A549 (cell line): Measurements from ENCODE around the gene CPXM1. TPM values are rescaled to one million over a fixed set of nuclear protein-coding genes. Genes with fewer than 3 reads are reported as not detected.

Experiments used
- ATAC-seq, 2 experiments: fragments of 200-7000 bp in 1 of 2; fragments of >200 bp in 1 of 2; cut with Nextera tagmentation in 1 of 2; cut with Tn5 transposase in 1 of 2; 3 replicates each; pipeline versions ENCODE4 v1.8.0 to v1.9.1; 2018 to 2020; ENCODE audit warnings: mild to moderate bottlenecking in 1 of 2, moderate library complexity in 1 of 2
- CTCF ChIA-PET: fragments of 300-600 bp; sonication (Branson Sonifier 250); formaldehyde crosslinking; extraction: SDS; loops from one replicate; lab custom pipeline; 2021; ENCODE audit warnings: antibody characterized with exemption, inconsistent platforms; lab: Yijun Ruan, JAX
- POLR2A ChIA-PET: fragments of 350-600 bp; formaldehyde crosslinking; extraction: SDS; loops from one replicate; lab custom pipeline; 2021; ENCODE audit warnings: antibody characterized with exemption, inconsistent platforms; lab: Yijun Ruan, JAX
- DNase-seq, 2 experiments: peaks; one replicate each; pipeline versions ENCODE4 v3.0.0 to v3.0.0-alpha.2; 2011 to 2016; ENCODE audit warnings: low read depth in 1 of 2, low spot score in 1 of 2
- FAIRE-seq: peaks from 2 replicates; lab custom pipeline; 2011; peaks lifted over from hg19 to GRCh38; lab: Jason Lieb, UNC
- H3K27ac ChIP-seq, 2 experiments: fragments of >200 bp; sonication (Bioruptor Twin); formaldehyde crosslinking; 3 replicates each; pipeline ENCODE4 v1.5.1; 2016 to 2017
- H3K4me1 ChIP-seq: fragments of >200 bp; sonication (Bioruptor Twin); formaldehyde crosslinking; 3 replicates; pipeline ENCODE4 v1.6.1; 2016
- H3K4me2 ChIP-seq: fragments of >200 bp; sonication (Bioruptor Twin); formaldehyde crosslinking; 3 replicates; pipeline ENCODE4 v1.6.1; 2016
- H3K4me3 ChIP-seq: fragments of >200 bp; sonication (Bioruptor Twin); formaldehyde crosslinking; 3 replicates; pipeline ENCODE4 v1.5.1; 2016
- H3K9me3 ChIP-seq: fragments of >200 bp; sonication (Bioruptor Twin); formaldehyde crosslinking; 3 replicates; pipeline ENCODE4 v1.6.1; 2016
- BHLHE40 ChIP-seq: IDR thresholded peaks from 2 replicates; pipeline ENCODE4 v1.6.1; 2012; ENCODE audit warnings: low read depth, low read length, inconsistent platforms
- CBX2 ChIP-seq: fragments of 200-600 bp; sonication (generic); IDR thresholded peaks from 2 replicates; pipeline ENCODE4 v1.6.1; 2016; ENCODE audit warnings: low read depth, mild to moderate bottlenecking, borderline replicate concordance
- CEBPB ChIP-seq, 2 experiments: fragments of >200 bp in 1 of 2; sonication (Bioruptor Twin) in 1 of 2; formaldehyde crosslinking in 1 of 2; IDR thresholded peaks; 2 replicates each; pipeline ENCODE4 v1.6.1; 2012 to 2016
- CHD2 ChIP-seq: fragments of 150-350 bp; IDR thresholded peaks from 2 replicates; pipeline ENCODE4 v1.6.1; 2014; ENCODE audit warnings: low read length; ENCODE audit not compliant: partially characterized antibody
- EHF ChIP-seq: fragments of 250-450 bp; sonication (Bioruptor Pico); IDR thresholded peaks from 2 replicates; pipeline ENCODE4 v1.5.0; 2020; ENCODE audit warnings: mild to moderate bottlenecking
- EP300 ChIP-seq, 2 experiments: fragments of >200 bp; sonication (Bioruptor Twin); formaldehyde crosslinking; IDR thresholded peaks; 2 replicates in 1 of 2; 3 replicates in 1 of 2; pipeline ENCODE4 v1.6.1; 2016 to 2017
- FOSB ChIP-seq: fragments of 250-450 bp; sonication (Bioruptor Pico); IDR thresholded peaks from 2 replicates; pipeline ENCODE4 v1.5.0; 2020; ENCODE audit warnings: mild to moderate bottlenecking, moderate library complexity
- FOSL2 ChIP-seq, 2 experiments: fragments of 450-650 bp in 1 of 2; fragments of >200 bp in 1 of 2; sonication (Bioruptor Twin) in 1 of 2; formaldehyde crosslinking; IDR thresholded peaks; 2 replicates each; pipeline versions ENCODE4 v1.5.0 to v1.6.1; 2016 to 2020; ENCODE audit warnings: mild to moderate bottlenecking in 1 of 2, moderate library complexity in 1 of 2
- HEYL ChIP-seq: fragments of 250-450 bp; sonication (Bioruptor Pico); IDR thresholded peaks from 2 replicates; pipeline ENCODE4 v1.8.0; 2021; ENCODE audit warnings: mild to moderate bottlenecking, moderate library complexity
- JUN ChIP-seq, 2 experiments: fragments of >200 bp; sonication (Bioruptor Twin); formaldehyde crosslinking; IDR thresholded peaks; 2 replicates in 1 of 2; 3 replicates in 1 of 2; pipeline ENCODE4 v1.6.1; 2016 to 2017
- KDM5A ChIP-seq: fragments of 200-600 bp; sonication (generic); IDR thresholded peaks from 2 replicates; pipeline ENCODE4 v1.6.1; 2016; ENCODE audit warnings: antibody characterized with exemption, mild to moderate bottlenecking
- MYC ChIP-seq: IDR thresholded peaks from 2 replicates; pipeline ENCODE4 v1.6.1; 2012; ENCODE audit warnings: mild to moderate bottlenecking, inconsistent platforms, low read length, improper control_type of control experiment, borderline replicate concordance
- NFE2L2 ChIP-seq: fragments of 150-350 bp; conservative IDR thresholded peaks from 2 replicates; pipeline ENCODE4 v1.6.1; 2014; ENCODE audit warnings: low read length
- PBX3 ChIP-seq: IDR thresholded peaks from 2 replicates; pipeline ENCODE4 v1.6.1; 2012
- PHF8 ChIP-seq: fragments of 200-600 bp; sonication (generic); IDR thresholded peaks from 2 replicates; pipeline ENCODE4 v1.6.1; 2016; ENCODE audit warnings: low read depth, mild to moderate bottlenecking, antibody characterized with exemption, moderate library complexity, borderline replicate concordance
- POLR2A ChIP-seq: IDR thresholded peaks from 2 replicates; pipeline ENCODE4 v1.6.1; 2012; ENCODE audit warnings: mild to moderate bottlenecking, low read length
- TFCP2L1 ChIP-seq: fragments of 250-450 bp; sonication (Bioruptor Pico); IDR thresholded peaks from 2 replicates; pipeline ENCODE4 v1.5.0; 2021; ENCODE audit warnings: mild to moderate bottlenecking
- TP53 ChIP-seq: fragments of 250-450 bp; sonication (Bioruptor Pico); IDR thresholded peaks from 2 replicates; pipeline ENCODE4 v1.5.0; 2021; ENCODE audit warnings: mild to moderate bottlenecking, moderate library complexity
- ZFP36 ChIP-seq: fragments of 450-650 bp; IDR thresholded peaks from 2 replicates; pipeline ENCODE4 v1.6.1; 2014; ENCODE audit warnings: borderline replicate concordance; ENCODE audit not compliant: partially characterized antibody
- WGBS: methylation state at CpG from one replicate; pipeline ENCODE4 v1.1.6; 2017; ENCODE audit errors: missing lambda C conversion rate; 5-methylcytosine and 5-hydroxymethylcytosine counted together
- polyA plus RNA-seq, 4 experiments: library from polyadenylated mRNA; depleted of rRNA in 3 of 4; stranded (reverse); fragments of >200 nt; fragmentation: RNase III in 1 of 4; extraction: RNeasy Plus Mini Kit Qiagen cat#74134 plus additional on column Dnase treatment in 1 of 4; gene quantifications; 2 replicates in 3 of 4; 3 replicates in 1 of 4; pipeline ENCODE4 v1.2.3, GENCODE V29; 2011 to 2017
- TF ChIP-seq, protein P1 (sequence below): fragments of 150-350 bp; IDR thresholded peaks from 2 replicates; pipeline ENCODE4 v1.6.1; 2014; ENCODE audit warnings: low read depth, mild to moderate bottlenecking, low read length
- TF ChIP-seq, protein P2 (sequence below): IDR thresholded peaks from 2 replicates; pipeline ENCODE4 v1.6.1; 2012

CPXM1 gene
- polyA plus RNA-seq, 2 of the 4 experiments (the other 2 are of a cell fraction), result not detected

- 75% methylated on average over 2 of the region's 2 CpGs for WGBS
- peak; percentile 63 for FAIRE-seq
Observed at GRCh38 chr20:2845607-2846006, 45.2 kb upstream of the CPXM1 start.

GRCh38 chr20:2840967-2841531 lies 40.6 kb upstream of the CPXM1 start:
- no peaks in the 10 kb centered on the region for H3K9me3 ChIP-seq
- WGBS, result 14% methylated on average over 21 of the region's 33 CpGs
- H3K4me3 ChIP-seq, result peak overlapping the region; percentile 92
- ChIA-PET POLR2A (interaction anchor here (0.9 to 1.4 kb wide), 4 partner anchors 10 to 88 kb away, joined by 3 to 4 read pairs (median 3); partner anchors contain the start of gene PTPRA), CTCF (interaction anchor here (1.0 to 4.9 kb wide), 3 partner anchors 10 to 166 kb away, joined by 3 to 33 read pairs (median 5); no protein-coding TSS in a partner anchor)
- peak; percentile 28 for FAIRE-seq
- H3K27ac ChIP-seq, result peak overlapping the region; percentile 84 to 95
- peak overlapping the region; percentile 88 for H3K4me2 ChIP-seq
- TF ChIP-seq POLR2A (peak; percentile 22; the same call in 1 of the 2 replicates), HEYL (CRISPR knock-in tag) (no peak), TP53 (CRISPR knock-in tag) (no peak)
- H3K4me1 ChIP-seq, result peaks cover 17% of the 10 kb centered on the region
- ATAC-seq, result peak; percentile 69 to 84
- peak; percentile 59 to 80 for DNase-seq

More at GRCh38 chr20:2845607-2846006, 45.2 kb upstream of the CPXM1 start:
- ChIA-PET POLR2A (no interaction called here), CTCF (no interaction called here)
- no peak for ATAC-seq
- Histone ChIP-seq H3K4me3 (no peak overlapping the region), H3K4me2 (no peak overlapping the region), H3K4me1 (peaks cover 7% of the 10 kb centered on the region; the same call in 1 of the 3 replicates), H3K27ac (no peak overlapping the region), H3K9me3 (no peaks in the 10 kb centered on the region)
- no peak for DNase-seq
- TF ChIP-seq ZFP36 (no peak), BHLHE40 (no peak), CBX2 (no peak), EHF (no peak), CHD2 (no peak), TFCP2L1 (CRISPR knock-in tag) (no peak), KDM5A (no peak), JUN (IDR thresholded peaks at IDR 0.05) (no peak), EP300 (IDR thresholded peaks at IDR 0.05) (no peak), CEBPB (IDR thresholded peaks at IDR 0.05) (no peak), MYC (no peak), FOSB (CRISPR knock-in tag) (no peak), TP53 (CRISPR knock-in tag) (no peak), PHF8 (no peak), PBX3 (no peak), FOSL2 (IDR thresholded peaks at IDR 0.05) (no peak), FOSL2 (CRISPR knock-in tag; IDR thresholded peaks at IDR 0.05) (no peak), NFE2L2 (no peak)
- TF ChIP-seq, protein P1, sequence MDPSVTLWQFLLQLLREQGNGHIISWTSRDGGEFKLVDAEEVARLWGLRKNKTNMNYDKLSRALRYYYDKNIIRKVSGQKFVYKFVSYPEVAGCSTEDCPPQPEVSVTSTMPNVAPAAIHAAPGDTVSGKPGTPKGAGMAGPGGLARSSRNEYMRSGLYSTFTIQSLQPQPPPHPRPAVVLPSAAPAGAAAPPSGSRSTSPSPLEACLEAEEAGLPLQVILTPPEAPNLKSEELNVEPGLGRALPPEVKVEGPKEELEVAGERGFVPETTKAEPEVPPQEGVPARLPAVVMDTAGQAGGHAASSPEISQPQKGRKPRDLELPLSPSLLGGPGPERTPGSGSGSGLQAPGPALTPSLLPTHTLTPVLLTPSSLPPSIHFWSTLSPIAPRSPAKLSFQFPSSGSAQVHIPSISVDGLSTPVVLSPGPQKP, result no peak
- TF ChIP-seq, protein P2, sequence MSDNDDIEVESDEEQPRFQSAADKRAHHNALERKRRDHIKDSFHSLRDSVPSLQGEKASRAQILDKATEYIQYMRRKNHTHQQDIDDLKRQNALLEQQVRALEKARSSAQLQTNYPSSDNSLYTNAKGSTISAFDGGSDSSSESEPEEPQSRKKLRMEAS, result no peak
